IPS-11a (cell line): ENCODE results near the gene AGPS.

Experiments used
- H3K4me3 ChIP-seq: one replicate; pipeline ENCODE4 v1.5.1; 2013; ENCODE audit warnings: low read depth, low read length, control low read depth

AGPS gene

GRCh38 chr2:177582000-177582399 lies 189.4 kb downstream of the AGPS start:
- no peak overlapping the region for H3K4me3 ChIP-seq

GRCh38 chr2:177584030-177584692 lies 191.6 kb downstream of the AGPS start:
- H3K4me3 ChIP-seq: no peak overlapping the region

- no peak overlapping the region for H3K4me3 ChIP-seq
Measured at GRCh38 chr2:177585234-177585863, 192.8 kb downstream of the AGPS start.

- no peak overlapping the region for H3K4me3 ChIP-seq
Measured at GRCh38 chr2:177586154-177586553, 193.6 kb downstream of the AGPS start.

GRCh38 chr2:177587371-177587770 lies 194.8 kb downstream of the AGPS start:
- H3K4me3 ChIP-seq: no peak overlapping the region

GRCh38 chr2:177588671-177589070 lies 196.1 kb downstream of the AGPS start:
- H3K4me3 ChIP-seq: no peak overlapping the region

- H3K4me3 ChIP-seq: no peak overlapping the region
Measured at GRCh38 chr2:177589186-177589585, 196.6 kb downstream of the AGPS start.

GRCh38 chr2:177592397-177592796 lies 199.8 kb downstream of the AGPS start:
- H3K4me3 ChIP-seq: no peak overlapping the region

GRCh38 chr2:177592945-177593344 lies 200.4 kb downstream of the AGPS start:
- no peak overlapping the region for H3K4me3 ChIP-seq

GRCh38 chr2:177593402-177593801 lies 200.8 kb downstream of the AGPS start:
- no peak overlapping the region for H3K4me3 ChIP-seq
